ENCODE data around the gene APBA2.

GRCh38 chr15:28873006-28873405, 12.8 kb upstream of the APBA2 start:
- TF ChIP-seq, protein P1, sequence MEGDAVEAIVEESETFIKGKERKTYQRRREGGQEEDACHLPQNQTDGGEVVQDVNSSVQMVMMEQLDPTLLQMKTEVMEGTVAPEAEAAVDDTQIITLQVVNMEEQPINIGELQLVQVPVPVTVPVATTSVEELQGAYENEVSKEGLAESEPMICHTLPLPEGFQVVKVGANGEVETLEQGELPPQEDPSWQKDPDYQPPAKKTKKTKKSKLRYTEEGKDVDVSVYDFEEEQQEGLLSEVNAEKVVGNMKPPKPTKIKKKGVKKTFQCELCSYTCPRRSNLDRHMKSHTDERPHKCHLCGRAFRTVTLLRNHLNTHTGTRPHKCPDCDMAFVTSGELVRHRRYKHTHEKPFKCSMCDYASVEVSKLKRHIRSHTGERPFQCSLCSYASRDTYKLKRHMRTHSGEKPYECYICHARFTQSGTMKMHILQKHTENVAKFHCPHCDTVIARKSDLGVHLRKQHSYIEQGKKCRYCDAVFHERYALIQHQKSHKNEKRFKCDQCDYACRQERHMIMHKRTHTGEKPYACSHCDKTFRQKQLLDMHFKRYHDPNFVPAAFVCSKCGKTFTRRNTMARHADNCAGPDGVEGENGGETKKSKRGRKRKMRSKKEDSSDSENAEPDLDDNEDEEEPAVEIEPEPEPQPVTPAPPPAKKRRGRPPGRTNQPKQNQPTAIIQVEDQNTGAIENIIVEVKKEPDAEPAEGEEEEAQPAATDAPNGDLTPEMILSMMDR (IDR thresholded peaks at IDR 0.05; ENCODE audit: low read length), result no peak
- no peak for TF ChIP-seq EZH2 (IDR thresholded peaks at IDR 0.05; ENCODE audit: borderline replicate concordance, low read length)

Data from OCI-LY1 (cell line).